H1 (cell line): ENCODE data around the gene CLDN16. TPM values are rescaled to one million over a fixed set of nuclear protein-coding genes. Genes with fewer than 3 reads are reported as not detected.

ENCODE experiments used
- CHD7 ChIP-seq: fragments of 300-600 bp; sonication (generic); IDR thresholded peaks from 2 replicates; pipeline ENCODE4 v1.7.1; 2012; ENCODE audit warnings: low read length, moderate library complexity, mild to moderate bottlenecking, inconsistent platforms; ENCODE audit not compliant: insufficient replicate concordance
- EGR1 ChIP-seq: IDR thresholded peaks from 2 replicates; pipeline ENCODE4 v1.6.1; 2011; ENCODE audit warnings: low read depth, low read length, borderline replicate concordance
- GTF2F1 ChIP-seq: IDR thresholded peaks from 2 replicates; pipeline ENCODE4 v1.6.1; 2012; ENCODE audit warnings: low read depth, low read length, improper control_type of control experiment, borderline replicate concordance
- KDM4A ChIP-seq: IDR thresholded peaks from one replicate; pipeline ENCODE4 v1.7.1; 2012; ENCODE audit warnings: low read depth, mild to moderate bottlenecking, moderate library complexity, low read length, inconsistent platforms; ENCODE audit not compliant: severe bottlenecking
- KDM5A ChIP-seq: fragments of 200-600 bp; IDR thresholded peaks from 2 replicates; pipeline ENCODE4 v1.7.1; 2012; ENCODE audit warnings: mild to moderate bottlenecking, low read length, inconsistent platforms, mixed read lengths
- MAX ChIP-seq: IDR thresholded peaks from 2 replicates; pipeline ENCODE4 v1.6.1; 2012; ENCODE audit warnings: inconsistent platforms
- SIX5 ChIP-seq: IDR thresholded peaks from 2 replicates; pipeline ENCODE4 v1.6.1; 2011; ENCODE audit warnings: mild to moderate bottlenecking, low read depth, low read length
- TAF7 ChIP-seq: optimal IDR thresholded peaks from 2 replicates; pipeline ENCODE3; 2011; ENCODE audit warnings: low read depth, mild to moderate bottlenecking, inconsistent platforms, low read length, moderate library complexity, borderline replicate concordance
- polyA plus RNA-seq, 7 experiments: library from polyadenylated mRNA; depleted of rRNA in 3 of 7; stranded (reverse) in 5 of 7; unstranded in 2 of 7; fragments of >200 nt in 5 of 7; fragments of 200-250 nt in 2 of 7; gene quantifications; 1 replicate in 5 of 7; 2 replicates in 1 of 7; 4 replicates in 1 of 7; pipeline versions ENCODE4 v1.2.1 to v1.2.3, GENCODE V29; 2011 to 2013; ENCODE audit warnings: missing spikeins in 2 of 7, mixed read lengths in 2 of 7
- total RNA-seq: library from RNA; stranded (reverse); fragmentation: NEBNext Ultra II Directional; extraction: Animal tissue kit (Norgen Biotek cat#: 25700); gene quantifications from 2 replicates; pipeline ENCODE4 v1.2.1, GENCODE V29; 2021

CLDN16 gene
- total and polyA plus RNA-seq, 2 of the 8 experiments (the other 6 are each of a cell fraction or from before 2014, with no cell fraction given) = not detected

GRCh38 chr3:190433626-190434025, 45.7 kb downstream of the CLDN16 start (continued):
- TF ChIP-seq CHD7 (no peak), KDM4A (no peak), TAF7 (no peak), KDM5A (no peak), MAX (no peak), SIX5 (no peak), EGR1 (no peak), GTF2F1 (no peak)
- TF ChIP-seq, all 59 proteins: peak for 0
